Mesothelial cell of epicardium (in vitro differentiated cells): ENCODE data around the gene CRIP1. TPM values are rescaled to one million over a fixed set of nuclear protein-coding genes. Genes with fewer than 3 reads are reported as not detected.

ENCODE experiments used
- DNase-seq, 2 experiments: peaks; one replicate each; pipeline ENCODE4 v3.0.0; 2021; ENCODE audit warnings: low spot score in 2 of 2; ENCODE audit not compliant: unreplicated experiment in 2 of 2
- H3K27ac Mint-ChIP-seq: 2 replicates; pipeline ENCODE4 v1.8.0; 2021; ENCODE audit warnings: mixed read lengths
- H3K27me3 Mint-ChIP-seq: 2 replicates; pipeline ENCODE4 v1.8.0; 2021; ENCODE audit warnings: low read depth, mixed read lengths
- H3K36me3 Mint-ChIP-seq: 2 replicates; pipeline ENCODE4 v1.8.0; 2021; ENCODE audit warnings: mixed read lengths
- H3K4me1 Mint-ChIP-seq: 2 replicates; pipeline ENCODE4 v1.8.0; 2021; ENCODE audit warnings: mixed read lengths
- H3K4me3 Mint-ChIP-seq: 2 replicates; pipeline ENCODE4 v1.8.0; 2021; ENCODE audit warnings: mild to moderate bottlenecking, moderate library complexity, mixed read lengths
- H3K9me3 Mint-ChIP-seq: 2 replicates; pipeline ENCODE4 v1.8.0; 2021; ENCODE audit warnings: mixed read lengths
- total RNA-seq: library from RNA; stranded (reverse); gene quantifications from 3 replicates; pipeline ENCODE4 v1.2.1, GENCODE V29; 2021
- TF ChIP-seq, protein P1 (sequence below): fragments of 200-600 bp; sonication (generic); IDR thresholded peaks from one replicate; pipeline ENCODE4 v1.5.0; 2021; ENCODE audit warnings: antibody characterized with exemption; ENCODE audit not compliant: unreplicated experiment

The CRIP1 gene
- total RNA-seq, 1 donor from 2014 or later: 17.1 TPM

DNA sequence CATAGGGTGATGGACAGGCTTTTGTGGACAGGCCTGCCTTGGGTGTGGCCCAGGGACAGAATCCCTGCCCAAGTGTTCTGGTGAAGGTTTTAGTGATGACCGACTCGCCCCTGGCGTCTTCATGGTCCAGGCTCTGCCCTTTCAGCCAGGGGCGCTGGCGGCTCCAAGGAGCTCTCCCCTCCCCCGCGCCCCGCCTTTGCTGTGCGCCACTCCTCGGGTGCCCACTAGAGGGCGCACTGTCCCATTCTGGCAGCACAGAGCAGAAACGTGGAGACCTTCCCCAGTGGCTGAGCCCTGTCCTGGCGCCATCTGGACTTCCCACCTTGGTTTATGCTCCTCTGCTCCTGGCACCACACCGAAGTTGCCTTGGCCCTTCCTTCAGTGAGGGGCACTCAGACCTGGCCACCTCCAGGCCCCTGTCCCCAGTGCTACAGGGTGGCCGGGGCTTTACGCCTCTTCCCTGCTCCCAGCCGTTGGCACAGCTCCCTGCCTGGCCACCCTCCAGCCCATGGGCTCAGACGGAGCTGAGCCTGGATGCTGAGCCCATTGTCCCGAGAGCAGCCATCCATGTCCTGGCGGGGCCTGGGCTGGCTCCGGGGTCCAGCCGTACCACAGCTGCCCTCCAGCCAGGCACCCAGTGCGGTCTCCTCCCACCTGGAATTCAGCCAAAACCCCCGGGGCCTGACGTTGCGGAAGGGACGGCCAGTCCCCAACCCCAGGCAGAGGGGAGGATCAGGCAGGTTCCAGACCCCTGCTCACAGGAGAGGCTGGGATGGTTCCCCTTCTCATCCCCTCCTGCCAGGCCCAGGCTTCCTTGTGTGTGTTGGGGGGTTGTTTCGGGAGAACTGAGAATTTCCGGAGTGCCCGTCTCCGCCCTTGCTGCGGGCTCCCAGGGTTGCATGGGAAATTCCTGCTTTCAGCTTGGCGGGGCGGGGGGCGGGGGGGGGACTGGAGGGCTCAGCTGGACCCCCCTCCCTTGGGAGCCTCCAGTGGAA lies 5.6 kb upstream of the CRIP1 start:
- peak; percentile 80 to 96 for DNase-seq
- Mint-ChIP-seq H3K9me3 (no peaks in the 10 kb centered on the region), H3K36me3 (no peaks in the 10 kb centered on the region), H3K27me3 (peaks cover 53% of the 10 kb centered on the region), H3K4me3 (peak overlapping the region; percentile 63), H3K27ac (peak overlapping the region; percentile 99), H3K4me1 (peaks cover 45% of the 10 kb centered on the region)
- TF ChIP-seq, protein P1, sequence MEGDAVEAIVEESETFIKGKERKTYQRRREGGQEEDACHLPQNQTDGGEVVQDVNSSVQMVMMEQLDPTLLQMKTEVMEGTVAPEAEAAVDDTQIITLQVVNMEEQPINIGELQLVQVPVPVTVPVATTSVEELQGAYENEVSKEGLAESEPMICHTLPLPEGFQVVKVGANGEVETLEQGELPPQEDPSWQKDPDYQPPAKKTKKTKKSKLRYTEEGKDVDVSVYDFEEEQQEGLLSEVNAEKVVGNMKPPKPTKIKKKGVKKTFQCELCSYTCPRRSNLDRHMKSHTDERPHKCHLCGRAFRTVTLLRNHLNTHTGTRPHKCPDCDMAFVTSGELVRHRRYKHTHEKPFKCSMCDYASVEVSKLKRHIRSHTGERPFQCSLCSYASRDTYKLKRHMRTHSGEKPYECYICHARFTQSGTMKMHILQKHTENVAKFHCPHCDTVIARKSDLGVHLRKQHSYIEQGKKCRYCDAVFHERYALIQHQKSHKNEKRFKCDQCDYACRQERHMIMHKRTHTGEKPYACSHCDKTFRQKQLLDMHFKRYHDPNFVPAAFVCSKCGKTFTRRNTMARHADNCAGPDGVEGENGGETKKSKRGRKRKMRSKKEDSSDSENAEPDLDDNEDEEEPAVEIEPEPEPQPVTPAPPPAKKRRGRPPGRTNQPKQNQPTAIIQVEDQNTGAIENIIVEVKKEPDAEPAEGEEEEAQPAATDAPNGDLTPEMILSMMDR: peak; percentile 97

DNA sequence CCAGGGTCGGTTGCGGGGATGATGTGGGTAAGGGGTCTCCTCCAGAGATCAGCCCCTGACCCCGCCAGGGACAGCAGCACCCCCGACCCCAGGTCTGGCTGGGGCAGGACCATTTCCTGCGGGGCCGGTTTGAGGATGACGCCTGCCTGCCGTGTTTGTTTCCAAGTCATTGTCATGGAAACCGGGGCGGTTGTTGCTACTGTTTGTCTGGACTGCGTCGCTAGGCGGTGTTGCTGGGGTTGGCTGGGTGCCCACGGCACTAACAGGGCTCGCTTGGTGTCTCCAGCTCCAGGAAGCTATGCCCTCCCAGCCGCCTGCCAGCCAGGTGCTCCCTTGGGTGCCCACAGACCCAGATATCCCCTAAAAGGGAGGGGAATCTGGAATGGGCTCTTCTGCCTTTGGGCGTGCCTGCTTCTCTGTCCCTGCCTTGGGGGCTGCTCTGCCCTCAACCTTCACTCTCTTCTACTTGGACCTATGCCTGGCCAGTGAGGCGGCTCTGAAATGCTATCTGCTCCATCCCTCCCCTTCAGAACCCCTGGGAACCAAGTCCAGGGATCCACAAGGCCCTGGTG lies 4.7 kb upstream of the CRIP1 start:
- Mint-ChIP-seq H3K4me3 (peak overlapping the region; percentile 63), H3K27me3 (peaks cover 55% of the 10 kb centered on the region), H3K27ac (peak overlapping the region; percentile 99), H3K4me1 (peaks cover 40% of the 10 kb centered on the region), H3K36me3 (no peaks in the 10 kb centered on the region), H3K9me3 (no peaks in the 10 kb centered on the region)
- TF ChIP-seq, protein P1: no peak
- peak; percentile 87 to 92 for DNase-seq

DNA sequence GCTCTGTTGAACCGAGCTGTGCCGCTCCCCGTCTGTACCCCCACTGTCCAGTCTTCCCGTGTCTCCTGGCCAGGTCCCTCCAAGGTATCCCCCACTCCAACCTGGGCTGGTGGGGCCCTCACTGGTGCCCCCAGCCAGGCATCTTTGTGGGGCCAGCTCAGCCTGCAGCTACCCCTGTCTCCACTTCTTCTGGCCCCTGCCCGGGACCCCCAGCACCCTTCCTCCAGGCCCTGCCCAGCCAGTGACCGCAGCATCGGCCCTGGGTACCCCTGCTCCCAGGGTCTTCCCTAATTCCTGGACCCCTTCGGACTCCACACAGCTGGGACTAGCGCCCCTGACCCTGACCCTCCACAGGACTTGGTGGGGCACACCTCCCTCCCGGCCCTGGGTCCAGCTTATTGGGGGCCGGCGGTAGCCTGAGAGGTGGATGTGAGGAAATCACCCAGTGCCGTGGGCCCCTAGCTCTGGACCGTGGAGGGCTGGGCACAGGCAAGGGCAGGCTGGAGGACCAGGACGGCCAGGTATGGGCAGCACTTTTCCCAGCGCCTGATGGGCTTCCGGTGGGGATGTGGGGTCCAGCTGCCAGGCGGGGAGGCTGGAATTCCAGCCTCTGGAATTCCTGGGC lies 4.1 kb upstream of the CRIP1 start:
- TF ChIP-seq, protein P1: no peak
- Mint-ChIP-seq H3K4me3 (peak overlapping the region; percentile 63), H3K36me3 (no peaks in the 10 kb centered on the region), H3K9me3 (no peaks in the 10 kb centered on the region), H3K27ac (peak overlapping the region; percentile 99), H3K27me3 (peaks cover 51% of the 10 kb centered on the region), H3K4me1 (peaks cover 36% of the 10 kb centered on the region)
- DNase-seq: no peak

DNA sequence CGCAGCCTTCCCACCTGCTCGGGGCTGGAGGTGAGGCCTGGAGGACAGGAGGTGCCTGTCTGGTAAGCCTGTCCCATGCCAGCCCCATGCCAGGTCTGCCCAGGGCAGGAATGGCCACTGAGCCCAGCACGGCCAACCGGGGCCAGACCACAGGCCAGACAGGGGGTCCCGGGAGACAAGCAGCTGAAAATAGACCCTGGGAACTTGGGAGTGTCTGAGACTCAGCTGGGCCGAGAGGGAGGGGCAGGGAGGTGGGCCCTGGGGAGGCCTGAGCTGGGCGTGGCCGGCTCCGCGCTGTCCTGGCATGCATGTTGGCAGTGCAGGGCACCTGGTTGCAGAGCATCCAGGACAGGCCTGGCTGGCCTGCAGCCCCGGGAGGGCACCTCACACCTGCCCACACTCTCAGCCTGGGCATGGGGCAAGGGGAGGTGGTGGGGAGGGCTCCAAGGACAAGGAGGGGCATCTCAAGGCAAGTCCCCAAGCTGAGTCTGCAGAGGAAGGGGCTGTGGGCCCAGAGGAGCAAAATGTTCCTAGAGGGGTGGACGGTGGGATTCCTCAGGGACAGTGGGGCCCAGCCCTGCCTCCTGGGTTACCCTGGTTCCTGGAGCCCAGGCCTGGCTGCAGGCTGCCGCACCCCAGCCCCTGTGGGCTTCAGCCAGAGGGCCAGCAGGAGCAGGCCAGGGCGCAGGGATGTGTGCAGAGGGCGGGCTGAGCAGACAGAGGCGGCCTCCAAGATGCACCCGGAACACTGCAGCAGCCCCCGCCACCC lies 3.2 kb upstream of the CRIP1 start:
- Mint-ChIP-seq H3K27ac (peak overlapping the region; percentile 99), H3K4me1 (peaks cover 37% of the 10 kb centered on the region), H3K4me3 (no peak overlapping the region), H3K36me3 (no peaks in the 10 kb centered on the region), H3K27me3 (peaks cover 56% of the 10 kb centered on the region), H3K9me3 (no peaks in the 10 kb centered on the region)
- TF ChIP-seq, protein P1: no peak
- DNase-seq: no peak
